Measurements from ENCODE around the gene ZFP2. TPM values are rescaled to one million over a fixed set of nuclear protein-coding genes. Genes with fewer than 3 reads are reported as not detected.

ZFP2 gene
- total RNA-seq, 3 donors from 2014 or later = 2.1 to 6.7 (median 2.6) TPM

DNA sequence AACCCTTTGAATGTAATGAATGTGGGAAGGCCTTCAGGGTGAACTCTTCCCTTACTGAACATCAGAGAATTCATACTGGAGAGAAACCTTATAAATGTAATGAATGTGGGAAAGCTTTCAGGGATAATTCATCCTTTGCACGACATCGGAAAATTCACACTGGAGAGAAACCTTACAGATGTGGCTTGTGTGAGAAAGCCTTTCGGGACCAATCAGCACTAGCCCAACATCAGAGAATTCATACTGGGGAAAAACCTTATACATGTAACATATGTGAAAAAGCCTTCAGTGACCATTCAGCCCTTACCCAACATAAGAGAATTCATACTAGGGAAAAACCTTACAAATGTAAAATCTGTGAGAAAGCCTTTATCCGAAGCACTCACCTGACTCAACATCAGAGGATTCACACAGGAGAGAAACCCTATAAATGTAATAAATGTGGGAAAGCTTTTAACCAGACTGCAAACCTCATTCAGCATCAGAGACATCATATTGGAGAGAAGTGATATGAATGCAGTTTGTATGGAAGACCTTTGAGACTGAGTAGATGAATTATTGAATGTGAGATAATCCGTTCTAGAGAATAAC lies 69.8 kb downstream of the ZFP2 start:
- Histone ChIP-seq H3K36me3 (no peaks in the 10 kb centered on the region), H3K9me3 (peaks cover 88 to 94% of the 10 kb centered on the region in 2 donors)
- TF ChIP-seq, protein P1, sequence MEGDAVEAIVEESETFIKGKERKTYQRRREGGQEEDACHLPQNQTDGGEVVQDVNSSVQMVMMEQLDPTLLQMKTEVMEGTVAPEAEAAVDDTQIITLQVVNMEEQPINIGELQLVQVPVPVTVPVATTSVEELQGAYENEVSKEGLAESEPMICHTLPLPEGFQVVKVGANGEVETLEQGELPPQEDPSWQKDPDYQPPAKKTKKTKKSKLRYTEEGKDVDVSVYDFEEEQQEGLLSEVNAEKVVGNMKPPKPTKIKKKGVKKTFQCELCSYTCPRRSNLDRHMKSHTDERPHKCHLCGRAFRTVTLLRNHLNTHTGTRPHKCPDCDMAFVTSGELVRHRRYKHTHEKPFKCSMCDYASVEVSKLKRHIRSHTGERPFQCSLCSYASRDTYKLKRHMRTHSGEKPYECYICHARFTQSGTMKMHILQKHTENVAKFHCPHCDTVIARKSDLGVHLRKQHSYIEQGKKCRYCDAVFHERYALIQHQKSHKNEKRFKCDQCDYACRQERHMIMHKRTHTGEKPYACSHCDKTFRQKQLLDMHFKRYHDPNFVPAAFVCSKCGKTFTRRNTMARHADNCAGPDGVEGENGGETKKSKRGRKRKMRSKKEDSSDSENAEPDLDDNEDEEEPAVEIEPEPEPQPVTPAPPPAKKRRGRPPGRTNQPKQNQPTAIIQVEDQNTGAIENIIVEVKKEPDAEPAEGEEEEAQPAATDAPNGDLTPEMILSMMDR (IDR thresholded peaks at IDR 0.05) = no peak
- TF ChIP-seq POLR2AphosphoS5 (IDR thresholded peaks at IDR 0.05) (no peak), POLR2A (IDR thresholded peaks at IDR 0.05) (no peak)

DNA sequence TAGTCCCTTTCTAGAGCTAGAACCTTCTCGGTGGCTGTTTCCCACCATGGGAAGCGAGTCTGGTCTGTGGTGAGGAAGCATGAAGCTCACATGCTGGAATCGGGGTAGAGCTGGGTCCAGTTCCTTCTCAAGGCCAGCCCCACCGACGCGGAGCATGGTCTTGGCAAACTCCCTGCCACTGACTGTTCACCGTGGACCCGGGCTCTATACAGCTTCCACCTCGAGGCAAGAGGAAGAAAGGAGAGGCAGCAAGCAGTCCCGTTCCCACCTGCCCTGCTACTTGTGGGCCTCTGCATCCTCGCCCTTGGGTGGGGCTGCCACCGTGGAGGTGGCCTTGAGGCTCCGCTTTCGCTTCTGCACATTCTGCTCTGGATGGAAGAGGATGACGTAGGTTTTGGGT lies 85.7 kb downstream of the ZFP2 start:
- no peak for DNase-seq (ENCODE audit: low spot score in 2 of 2)
- Histone ChIP-seq H3K4me1 (no peaks in the 10 kb centered on the region), H3K9me3 (peaks cover 88 to 96% of the 10 kb centered on the region in 2 donors), H3K36me3 (no peaks in the 10 kb centered on the region), H3K27me3 (no peaks in the 10 kb centered on the region), H3K27ac (no peak overlapping the region), H3K4me3 (no peak overlapping the region)
- TF ChIP-seq POLR2AphosphoS5 (IDR thresholded peaks at IDR 0.05) = no peak
- TF ChIP-seq POLR2A (IDR thresholded peaks at IDR 0.05) = no peak
- TF ChIP-seq, protein P1 (IDR thresholded peaks at IDR 0.05) = no peak
- intact Hi-C loops (cut with DNase I; ENCODE audit: low total_unique reads) = no loop called here

More for the DNA sequence above, 69.8 kb downstream of the ZFP2 start:
- Histone ChIP-seq H3K27me3 (no peaks in the 10 kb centered on the region), H3K4me1 (no peaks in the 10 kb centered on the region), H3K27ac (no peak overlapping the region), H3K4me3 (no peak overlapping the region)
- DNase-seq (ENCODE audit: low spot score in 2 of 2) = no peak
- intact Hi-C loops (cut with DNase I; ENCODE audit: low total_unique reads) = no loop called here

Other genes with a start within 250 kb of the ZFP2 start
- 10 to 100 TPM; 17.6 to 25.8 (median 21.3) TPM for gene ZNF354A, start 165.3 kb upstream of the ZFP2 start, total RNA-seq
- 10 to 100 TPM; 15.7 to 40.7 (median 29.8) TPM for gene ZNF354B, start 36.0 kb upstream of the ZFP2 start, total RNA-seq
- gene ZNF454, start 45.3 kb downstream of the ZFP2 start, total RNA-seq = 1 to 10 TPM; 1.9 to 5.2 (median 4.2) TPM
- gene GRM6, start 99.4 kb downstream of the ZFP2 start, total RNA-seq = not detected
- gene ZNF879, start 127.9 kb downstream of the ZFP2 start, total RNA-seq = 10 to 100 TPM in 1 of 3 donors, 1 to 10 TPM in 2; 4.8 to 13.8 (median 7.9) TPM
- gene ZNF354C, start 164.5 kb downstream of the ZFP2 start, total RNA-seq = 10 to 100 TPM in 1 of 3 donors, 1 to 10 TPM in 2; 7.4 to 11.6 (median 8.2) TPM